ENCODE results near the gene SLC6A13.
"Not testable (repeated sequence)": the region's sequence is repeated elsewhere in the genome, so short reads cannot be mapped to it uniquely, and the experiment has no call there.

SLC6A13 gene

DNA sequence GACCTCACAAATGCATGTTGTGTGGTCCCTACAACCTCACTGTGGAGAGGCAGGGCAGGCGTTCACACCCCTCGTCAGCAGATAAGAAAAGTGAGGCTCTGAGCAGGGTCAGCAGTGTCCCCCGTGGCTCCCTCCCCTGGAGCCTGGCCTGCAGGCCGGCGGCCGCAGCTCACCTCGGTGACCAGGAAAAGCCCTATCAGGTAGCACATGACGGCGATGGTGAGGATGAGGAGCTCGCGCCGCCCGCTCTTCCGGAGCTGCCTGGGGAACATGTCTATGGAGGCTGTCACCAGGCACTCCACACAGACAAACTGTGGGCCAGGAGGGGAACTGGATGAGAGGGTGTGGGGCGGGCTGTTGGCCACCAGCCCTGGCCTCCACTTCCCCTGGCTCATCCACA lies 66.7 kb downstream of the SLC6A13 start:
- DNase-seq = no peak

DNA sequence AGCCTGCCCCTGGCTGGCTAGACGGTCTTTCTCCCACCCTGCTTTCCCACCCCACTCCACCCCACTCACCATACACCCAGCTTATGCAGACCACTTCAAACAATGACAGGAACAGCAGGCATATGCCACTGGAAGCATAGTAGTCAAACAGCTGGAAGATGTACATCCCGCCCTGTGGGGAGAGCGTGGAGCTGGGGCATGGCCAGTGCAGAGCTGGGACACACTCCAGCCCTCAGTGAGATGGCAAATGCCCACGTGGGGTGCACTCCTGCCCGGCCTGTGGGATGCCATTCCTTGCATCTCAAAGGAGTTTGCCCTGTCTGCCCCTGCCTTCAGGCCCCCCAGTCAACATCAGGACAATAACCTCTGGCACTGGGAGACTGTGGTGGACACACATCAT lies 67.5 kb downstream of the SLC6A13 start:
- no peak for DNase-seq

DNA sequence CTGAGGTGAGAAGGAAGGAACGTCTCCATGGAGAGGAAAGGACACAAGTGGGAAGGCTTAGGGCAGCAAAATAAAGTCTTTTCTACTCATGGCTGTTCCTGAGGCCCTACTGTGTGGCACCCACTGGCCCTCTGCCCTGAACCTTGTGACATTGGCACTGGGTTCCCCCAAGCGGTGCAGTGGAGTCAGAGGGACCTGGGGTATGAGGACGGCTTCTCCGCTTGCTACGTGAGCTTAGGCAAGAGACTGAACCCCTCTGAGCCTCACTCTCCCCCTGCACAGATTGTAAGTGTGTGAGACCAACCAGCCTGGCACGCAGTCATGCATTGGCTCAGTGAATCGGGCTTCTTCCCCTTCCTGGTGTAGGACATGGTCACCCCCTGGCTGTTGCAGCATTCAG lies 68.4 kb downstream of the SLC6A13 start:
- no peak for DNase-seq

DNA sequence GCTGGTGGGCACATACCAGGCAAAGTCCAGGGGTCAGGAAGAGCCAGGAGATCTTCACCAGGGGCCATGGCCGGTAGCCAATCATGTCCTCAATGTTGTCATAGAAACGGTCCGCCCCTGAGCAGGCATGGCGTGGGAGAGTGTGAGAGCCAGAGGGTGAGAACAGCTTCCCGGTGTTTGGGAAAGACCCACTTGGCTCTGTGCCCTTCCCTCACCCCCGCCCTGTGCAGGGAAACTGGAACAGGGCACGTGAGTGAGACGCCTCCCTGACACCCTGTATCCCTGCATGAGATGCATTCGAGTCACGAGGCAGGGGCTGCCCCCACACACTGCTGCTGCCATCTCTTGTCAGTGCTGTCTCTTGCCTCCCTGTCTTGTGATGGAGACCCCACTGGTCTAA lies 69.4 kb downstream of the SLC6A13 start:
- DNase-seq = no peak

DNA sequence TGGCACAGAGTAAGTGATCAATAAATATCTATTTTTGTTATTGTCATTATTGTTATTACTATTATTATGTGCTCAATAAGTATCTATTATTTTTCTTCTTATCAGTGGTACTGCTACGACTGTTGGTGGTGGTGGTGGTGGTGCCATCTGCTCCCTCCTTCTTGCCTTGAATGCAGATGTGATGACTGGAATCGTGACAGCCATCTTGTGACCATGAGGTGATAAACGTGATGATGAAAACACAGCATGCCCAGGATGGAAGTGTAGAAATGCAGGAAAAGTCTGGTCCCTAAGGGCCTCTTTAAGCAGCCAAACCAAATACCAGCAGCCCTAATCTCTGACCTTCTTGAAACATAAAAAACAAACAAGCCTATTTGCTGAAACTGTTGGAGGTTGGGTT lies 71.1 kb downstream of the SLC6A13 start:
- DNase-seq = no peak

DNA sequence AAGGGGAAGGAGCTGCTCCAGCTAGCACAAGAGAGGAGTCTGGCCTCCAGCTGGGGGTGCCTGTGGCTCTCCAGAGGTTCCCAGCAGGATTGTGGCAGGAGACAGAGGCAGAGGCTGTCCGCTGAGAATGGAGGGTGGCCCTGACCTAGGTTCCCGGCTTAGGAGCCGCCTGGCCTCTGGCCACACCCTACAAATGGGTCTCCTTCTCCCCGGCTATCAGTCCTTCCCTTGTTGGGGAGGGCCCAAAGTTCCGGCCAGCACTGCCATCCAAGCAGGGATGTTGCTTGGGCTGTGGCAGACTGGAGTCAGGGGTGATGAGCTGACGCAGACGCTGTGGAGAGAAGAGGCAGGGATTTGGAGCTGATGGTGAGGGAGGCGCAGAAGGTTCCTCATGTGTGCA lies 71.8 kb downstream of the SLC6A13 start:
- DNase-seq = no peak

- no peak for DNase-seq
Observed at GRCh38 chr12:189622-189962, 73.0 kb downstream of the SLC6A13 start.

DNA sequence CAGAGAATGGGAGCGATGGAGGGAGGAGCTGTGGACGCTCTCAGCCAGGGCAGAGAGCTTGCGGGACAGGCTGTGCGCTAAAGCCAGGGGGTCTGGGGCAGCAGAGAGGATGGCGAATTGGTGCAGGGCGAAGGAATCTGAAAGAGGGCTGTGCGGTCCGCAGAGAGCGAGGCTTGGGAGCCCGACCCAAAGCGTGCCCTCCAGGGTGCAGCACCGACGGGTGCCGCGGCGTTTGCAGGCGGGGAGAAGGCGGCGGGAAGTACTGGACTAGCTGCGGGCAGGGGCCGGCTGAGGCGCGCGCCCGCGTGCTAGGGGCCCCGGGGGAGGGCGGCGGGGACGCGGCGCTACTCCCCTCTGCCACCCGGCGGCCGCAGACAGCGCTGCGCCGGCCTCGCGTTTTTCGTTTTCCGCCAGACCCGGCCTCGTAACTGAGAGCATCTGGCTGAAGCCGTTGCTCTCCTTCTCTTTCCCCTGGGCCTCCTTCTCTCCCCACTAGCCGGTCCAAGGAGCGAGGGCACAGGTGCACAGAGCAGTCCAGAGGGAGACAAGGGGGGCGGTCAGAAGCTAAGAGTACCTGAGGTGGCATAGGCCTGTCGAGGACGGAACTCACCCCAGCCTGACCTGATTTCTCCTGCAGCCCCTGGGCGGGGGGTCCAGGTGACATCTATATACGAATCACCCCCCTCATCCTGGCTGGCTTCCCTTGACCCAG lies 73.6 kb downstream of the SLC6A13 start:
- peak; percentile 36 to 65 for DNase-seq

GRCh38 chr12:187986-188909 lies 74.4 kb downstream of the SLC6A13 start:
- not testable (repeated sequence) for DNase-seq

GRCh38 chr12:186006-186625 lies 76.5 kb downstream of the SLC6A13 start:
- no peak for DNase-seq

GRCh38 chr12:185576-185955 lies 77.1 kb downstream of the SLC6A13 start:
- DNase-seq = no peak

GRCh38 chr12:184811-185575 lies 77.6 kb downstream of the SLC6A13 start:
- DNase-seq = no peak

DNA sequence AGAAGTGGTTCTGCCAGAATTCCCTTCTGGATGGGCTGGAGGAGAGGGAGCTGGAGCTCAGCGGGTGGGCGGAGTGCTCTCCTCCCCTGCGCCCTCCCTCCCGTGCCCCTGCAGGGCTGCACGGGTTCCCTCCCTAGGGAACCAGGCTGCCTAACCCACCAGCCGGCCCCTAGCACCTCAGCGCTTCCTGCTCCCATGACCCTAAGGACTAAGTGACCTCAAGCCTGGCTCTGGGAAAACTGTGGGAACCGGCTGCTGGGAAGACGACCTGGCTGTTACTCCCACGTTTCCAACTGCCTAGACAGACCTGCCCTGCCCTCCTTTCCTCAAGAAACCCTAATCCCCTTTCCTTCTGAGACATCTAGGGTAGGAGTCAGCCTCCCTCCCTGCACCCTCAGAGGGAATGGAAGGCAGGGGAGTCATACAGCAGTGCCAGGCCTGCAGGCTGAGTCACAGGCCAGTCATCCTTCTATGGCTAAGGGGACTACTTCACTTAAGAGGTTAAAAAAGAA lies 80.2 kb downstream of the SLC6A13 start:
- DNase-seq = no peak

GRCh38 chr12:181921-182320 lies 80.7 kb downstream of the SLC6A13 start:
- DNase-seq = no peak

- no peak for DNase-seq
Observed at GRCh38 chr12:180445-180844, 82.2 kb downstream of the SLC6A13 start.

- no peak for DNase-seq
Observed at GRCh38 chr12:179885-180284, 82.8 kb downstream of the SLC6A13 start.

DNA sequence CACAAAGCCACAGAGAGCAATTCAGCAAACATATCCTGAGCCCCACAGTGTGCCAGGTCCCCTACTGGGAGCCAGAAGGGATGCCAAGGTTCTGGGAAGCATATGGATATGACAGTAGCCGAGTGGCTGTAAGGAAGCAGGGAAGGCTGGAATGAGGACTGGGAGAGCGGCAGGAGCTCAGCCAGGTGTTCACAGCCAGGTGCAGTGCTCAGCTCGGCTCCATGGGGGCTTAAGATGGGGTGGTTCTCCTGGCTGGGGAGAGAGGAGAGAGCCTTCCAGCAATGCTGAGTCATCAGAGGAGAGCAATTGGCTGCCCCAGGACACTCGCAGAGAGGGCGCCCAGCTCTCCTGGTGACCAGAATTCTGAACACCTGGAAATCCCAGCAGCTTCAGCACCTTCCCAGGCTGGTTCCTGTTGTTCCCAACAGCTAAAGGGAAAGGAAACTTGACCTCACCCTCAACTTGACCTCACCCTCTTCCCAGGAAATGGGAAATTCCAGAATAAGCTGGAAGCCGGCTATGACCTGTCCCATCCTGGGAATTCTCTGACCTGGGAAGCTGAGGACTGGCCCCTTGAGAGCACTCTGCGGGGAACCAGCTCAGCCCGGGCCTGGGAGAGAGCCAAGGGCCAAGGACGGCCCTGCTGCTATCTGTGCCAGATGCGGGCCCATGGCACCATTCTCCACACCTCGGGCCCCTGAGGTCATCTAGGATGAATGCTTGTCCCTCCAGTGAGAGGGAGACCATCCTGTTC lies 83.3 kb downstream of the SLC6A13 start:
- DNase-seq = peak; percentile 91 to 95

DNA sequence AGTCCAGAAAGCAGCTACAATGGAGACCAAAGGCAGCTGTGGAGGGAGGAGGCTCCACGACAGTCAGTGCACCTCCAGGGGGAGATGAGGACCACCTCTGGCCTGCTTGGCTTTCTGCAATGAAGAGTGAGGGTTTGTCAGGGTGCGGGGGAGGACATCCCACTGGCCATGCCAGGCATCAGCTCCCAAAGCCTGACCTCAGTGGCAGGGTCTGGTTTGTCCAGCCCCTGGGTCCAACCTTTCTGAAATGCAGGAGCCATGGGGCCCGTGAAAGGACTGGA lies 83.9 kb downstream of the SLC6A13 start:
- peak in 1 of 2 experiments; percentile 38 for DNase-seq

- no peak for DNase-seq
Observed at GRCh38 chr12:177980-178828, 84.4 kb downstream of the SLC6A13 start.

DNA sequence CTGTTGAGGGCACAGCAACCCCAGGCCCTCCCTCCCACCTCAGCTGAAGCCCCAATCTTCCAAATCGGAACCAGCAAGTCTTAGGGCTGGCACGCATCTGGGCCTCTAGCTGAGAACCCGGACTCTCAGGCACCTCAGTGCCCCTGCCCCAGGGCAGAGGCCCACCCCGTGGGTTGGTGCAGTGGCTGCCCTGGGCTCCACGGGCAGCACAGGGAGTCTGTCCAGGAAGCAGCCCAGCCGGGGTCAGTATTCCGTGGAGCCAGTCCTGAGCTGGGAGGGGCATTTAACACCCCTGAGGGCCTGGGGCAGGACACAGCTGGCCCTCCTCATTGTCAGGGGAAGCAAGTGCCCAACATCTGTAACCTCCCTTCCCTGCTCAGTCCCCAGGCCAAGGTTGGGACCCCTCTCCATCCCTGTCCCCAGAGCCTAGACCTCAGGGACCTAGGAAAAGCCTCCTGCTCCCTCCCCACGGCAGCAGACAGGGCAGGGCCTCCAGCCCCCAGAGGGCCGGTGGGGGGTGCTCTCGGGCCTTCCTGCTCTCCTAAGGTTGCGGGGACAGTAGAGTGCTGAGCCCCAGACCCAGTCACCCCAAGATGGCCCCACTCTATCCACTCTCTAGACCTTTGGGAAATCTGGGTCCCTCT lies 85.2 kb downstream of the SLC6A13 start:
- DNase-seq = no peak
